IMR-90 (cell line): ENCODE data around the gene PGR. TPM values are rescaled to one million over a fixed set of nuclear protein-coding genes. Genes with fewer than 3 reads are reported as not detected.

Source experiments
- ATAC-seq: fragments of 200-7000 bp; cut with Tn5 transposase; 2 replicates; pipeline ENCODE4 v1.9.1; 2020; ENCODE audit warnings: low read depth, mild to moderate bottlenecking, moderate library complexity
- BruUV-seq: library from RNA; stranded (reverse); fragments of 400-500 nt; replicated peaks from 2 replicates; lab custom pipeline; 2021; lab: Mats Ljungman, UMichigan
- CTCF ChIA-PET: fragments of 300-600 bp; formaldehyde crosslinking; extraction: SDS; loops from one replicate; lab custom pipeline; 2021; ENCODE audit warnings: antibody characterized with exemption; lab: Yijun Ruan, JAX
- POLR2A ChIA-PET: fragments of 300-600 bp; sonication (Branson Sonifier 250); formaldehyde crosslinking; loops from one replicate; lab custom pipeline; 2022; ENCODE audit warnings: antibody characterized with exemption; ENCODE audit not compliant: unreplicated experiment; lab: Charles Lee
- DNase-seq: peaks from one replicate; pipeline ENCODE4 v3.0.0; 2013
- H2AFZ ChIP-seq: replicated peaks from 2 replicates; pipeline ENCODE3; 2013; ENCODE audit warnings: low read length, mild to moderate bottlenecking; ENCODE audit not compliant: poor library complexity
- H2AK5ac ChIP-seq: 2 replicates; pipeline ENCODE4 v1.6.1; 2013; ENCODE audit warnings: low read depth, low read length, inconsistent platforms
- H2AK9ac ChIP-seq: replicated peaks from 2 replicates; pipeline ENCODE3; 2013; ENCODE audit warnings: mild to moderate bottlenecking, low read depth, low read length, moderate library complexity; ENCODE audit not compliant: poor library complexity
- H2BK120ac ChIP-seq: 2 replicates; pipeline ENCODE4 v1.6.1; 2013; ENCODE audit warnings: low read depth, low read length, inconsistent platforms
- H2BK15ac ChIP-seq: 3 replicates; pipeline ENCODE4 v1.6.1; 2013; ENCODE audit warnings: low read depth, low read length, inconsistent platforms
- H2BK20ac ChIP-seq: 2 replicates; pipeline ENCODE4 v1.6.1; 2013; ENCODE audit warnings: low read depth, mild to moderate bottlenecking, inconsistent platforms, low read length, moderate library complexity
- H2BK5ac ChIP-seq: 2 replicates; pipeline ENCODE4 v1.6.1; 2013; ENCODE audit warnings: mild to moderate bottlenecking, low read depth, low read length, inconsistent platforms; ENCODE audit not compliant: poor library complexity, severe bottlenecking
- H3K14ac ChIP-seq: replicated peaks from 2 replicates; pipeline ENCODE4 v1.6.1; 2013; ENCODE audit warnings: low read depth, low read length, inconsistent platforms
- H3K18ac ChIP-seq: 2 replicates; pipeline ENCODE4 v1.6.1; 2013; ENCODE audit warnings: low read depth, low read length, control low read depth
- H3K23ac ChIP-seq: 2 replicates; pipeline ENCODE4 v1.6.1; 2013; ENCODE audit warnings: low read depth, low read length, inconsistent platforms
- H3K27ac ChIP-seq: 2 replicates; pipeline ENCODE4 v1.5.1; 2013; ENCODE audit warnings: mild to moderate bottlenecking, control low read depth, low read length; ENCODE audit not compliant: insufficient read depth
- H3K27me3 ChIP-seq: 2 replicates; pipeline ENCODE4 v1.6.1; 2013; ENCODE audit warnings: low read length; ENCODE audit not compliant: control insufficient read depth, insufficient read depth
- H3K36me3 ChIP-seq: 2 replicates; pipeline ENCODE4 v1.6.1; 2013; ENCODE audit warnings: low read length, mixed read lengths; ENCODE audit not compliant: control insufficient read depth, insufficient read depth
- H3K4ac ChIP-seq: 2 replicates; pipeline ENCODE4 v1.6.1; 2013; ENCODE audit warnings: low read depth, low read length, inconsistent platforms
- H3K4me1 ChIP-seq: 2 replicates; pipeline ENCODE4 v1.6.1; 2013; ENCODE audit warnings: low read length, mixed read lengths; ENCODE audit not compliant: control insufficient read depth, insufficient read depth
- H3K4me2 ChIP-seq: 2 replicates; pipeline ENCODE4 v1.6.1; 2013; ENCODE audit warnings: low read depth, mild to moderate bottlenecking, control low read depth, low read length, moderate library complexity
- H3K4me3 ChIP-seq: 2 replicates; pipeline ENCODE4 v1.5.1; 2013; ENCODE audit warnings: low read depth, mild to moderate bottlenecking, control low read depth, low read length, moderate library complexity; ENCODE audit not compliant: insufficient read depth
- H3K56ac ChIP-seq: 2 replicates; pipeline ENCODE4 v1.6.1; 2013; ENCODE audit warnings: low read length, inconsistent platforms; ENCODE audit not compliant: insufficient read depth; ENCODE audit errors: extremely low read depth
- H3K79me1 ChIP-seq, 2 experiments: 2 replicates each; pipeline ENCODE4 v1.6.1; 2013; ENCODE audit warnings: low read length in 2 of 2, inconsistent platforms in 1 of 2, low read depth in 1 of 2
- H3K9ac ChIP-seq: 2 replicates; pipeline ENCODE4 v1.6.1; 2013; ENCODE audit warnings: low read depth, low read length, control low read depth
- H3K9me1 ChIP-seq: 2 replicates; pipeline ENCODE4 v1.6.1; 2013; ENCODE audit warnings: low read length, inconsistent platforms; ENCODE audit not compliant: insufficient read depth
- H3K9me3 ChIP-seq: 2 replicates; pipeline ENCODE4 v1.6.1; 2013; ENCODE audit warnings: low read length; ENCODE audit not compliant: control insufficient read depth, insufficient read depth
- H4K20me1 ChIP-seq: 2 replicates; pipeline ENCODE4 v1.6.1; 2013; ENCODE audit warnings: low read length, inconsistent platforms; ENCODE audit not compliant: insufficient read depth
- H4K5ac ChIP-seq: 2 replicates; pipeline ENCODE4 v1.6.1; 2013; ENCODE audit warnings: mild to moderate bottlenecking, low read depth, low read length, control low read depth
- H4K8ac ChIP-seq, 2 experiments: 2 replicates each; pipeline ENCODE4 v1.6.1; 2013; ENCODE audit warnings: low read depth in 2 of 2, low read length in 2 of 2, control low read depth in 1 of 2, inconsistent platforms in 1 of 2
- H4K91ac ChIP-seq: 2 replicates; pipeline ENCODE4 v1.6.1; 2013; ENCODE audit warnings: low read depth, low read length, inconsistent platforms; ENCODE audit not compliant: insufficient read depth
- BHLHE40 ChIP-seq: fragments of 150-350 bp; IDR thresholded peaks from 2 replicates; pipeline ENCODE4 v1.6.1; 2016; ENCODE audit warnings: mild to moderate bottlenecking, low read depth, low read length
- MXI1 ChIP-seq: IDR thresholded peaks from 2 replicates; pipeline ENCODE4 v1.6.1; 2012; ENCODE audit warnings: low read depth, mild to moderate bottlenecking, low read length, moderate library complexity, borderline replicate concordance
- NFE2L2 ChIP-seq: fragments of 150-350 bp; IDR thresholded peaks from 2 replicates; pipeline ENCODE4 v1.6.1; 2016; ENCODE audit warnings: low read depth, mild to moderate bottlenecking, low read length
- POLR2A ChIP-seq: IDR thresholded peaks from 2 replicates; pipeline ENCODE4 v1.6.1; 2012; ENCODE audit warnings: mild to moderate bottlenecking, low read depth, low read length
- RAD21 ChIP-seq: IDR thresholded peaks from 2 replicates; pipeline ENCODE4 v1.6.1; 2012; ENCODE audit warnings: low read length, improper control_type of control experiment
- RCOR1 ChIP-seq: IDR thresholded peaks from 2 replicates; pipeline ENCODE4 v1.6.1; 2012; ENCODE audit warnings: mild to moderate bottlenecking, low read length, improper control_type of control experiment; ENCODE audit not compliant: insufficient replicate concordance
- RFX5 ChIP-seq: IDR thresholded peaks from 2 replicates; pipeline ENCODE4 v1.8.0; 2012; ENCODE audit warnings: low read depth, mild to moderate bottlenecking, low read length, moderate library complexity
- dilution Hi-C: fragments of 300-500 bp; cut with HindIII; formaldehyde crosslinking; loops from one replicate; pipeline ENCODE4 v1.14.3; 2018; ENCODE audit warnings: low sequenced_read_pairs; ENCODE audit not compliant: unreplicated experiment
- in situ Hi-C: fragments of 300-500 bp; cut with MboI; formaldehyde crosslinking; loops from 3 replicates; pipeline ENCODE4 v1.14.3; 2019; ENCODE audit warnings: low sequenced_read_pairs, inconsistent platforms, mixed read lengths
- intact Hi-C: fragments of 100-400 bp; cut with micrococcal nuclease; formaldehyde crosslinking; loops from 2 replicates; pipeline ENCODE4 v1.10.0; 2022
- polyA plus RNA-seq, 3 experiments: library from polyadenylated mRNA; depleted of rRNA; stranded (reverse); fragments of >200 nt; gene quantifications; 2 replicates each; pipeline ENCODE4 v1.2.3, GENCODE V29; 2012; ENCODE audit warnings: low replicate concordance in 1 of 3
- total RNA-seq: library from RNA; depleted of rRNA; stranded (reverse); fragments of >200 nt; gene quantifications from 2 replicates; pipeline ENCODE4 v1.2.3, GENCODE V29; 2012
- TF ChIP-seq, protein P1 (sequence below): fragments of 150-350 bp; IDR thresholded peaks from 2 replicates; pipeline ENCODE4 v1.6.1; 2017; ENCODE audit warnings: mild to moderate bottlenecking, antibody characterized with exemption, low read length, low read depth
- TF ChIP-seq, protein P2 (sequence below): conservative IDR thresholded peaks from 2 replicates; pipeline ENCODE4 v1.5.1; 2012; ENCODE audit warnings: mild to moderate bottlenecking, low read depth, low read length, improper control_type of control experiment

Gene PGR
- total and polyA plus RNA-seq, 2 of the 4 experiments (the other 2 are of a cell fraction), result under 0.01 TPM; not detected in 1

- no peak for ATAC-seq
- Histone ChIP-seq H4K5ac (no peak overlapping the region), H3K23ac (no peak overlapping the region), H3K4ac (no peak overlapping the region), H2BK20ac (no peak overlapping the region), H2BK15ac (no peak overlapping the region), H3K79me1 (no peaks in the 10 kb centered on the region), H3K56ac (no peak overlapping the region), H3K9me1 (no peaks in the 10 kb centered on the region), H4K20me1 (no peaks in the 10 kb centered on the region), H3K18ac (no peak overlapping the region), H3K9ac (no peak overlapping the region), H3K27me3 (no peaks in the 10 kb centered on the region), H2AK5ac (no peak overlapping the region), H3K4me2 (no peak overlapping the region), H3K36me3 (no peaks in the 10 kb centered on the region), H3K4me1 (no peaks in the 10 kb centered on the region), H2AFZ (no peak overlapping the region), H3K9me3 (no peaks in the 10 kb centered on the region), H3K4me3 (no peak overlapping the region), H4K91ac (no peak overlapping the region), H4K8ac (no peak overlapping the region), H2BK120ac (no peak overlapping the region), H2AK9ac (no peak overlapping the region), H2BK5ac (no peak overlapping the region), H3K14ac (no peak overlapping the region), H3K27ac (no peak overlapping the region)
- no TSS peak for BruUV-seq
- ChIA-PET POLR2A (no interaction called here), CTCF (no interaction called here)
- TF ChIP-seq RAD21 (no peak), MXI1 (no peak), RFX5 (no peak), NFE2L2 (no peak), POLR2A (no peak), RCOR1 (no peak), BHLHE40 (no peak)
- TF ChIP-seq, protein P1, sequence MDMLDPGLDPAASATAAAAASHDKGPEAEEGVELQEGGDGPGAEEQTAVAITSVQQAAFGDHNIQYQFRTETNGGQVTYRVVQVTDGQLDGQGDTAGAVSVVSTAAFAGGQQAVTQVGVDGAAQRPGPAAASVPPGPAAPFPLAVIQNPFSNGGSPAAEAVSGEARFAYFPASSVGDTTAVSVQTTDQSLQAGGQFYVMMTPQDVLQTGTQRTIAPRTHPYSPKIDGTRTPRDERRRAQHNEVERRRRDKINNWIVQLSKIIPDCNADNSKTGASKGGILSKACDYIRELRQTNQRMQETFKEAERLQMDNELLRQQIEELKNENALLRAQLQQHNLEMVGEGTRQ, result no peak
- TF ChIP-seq, protein P2, sequence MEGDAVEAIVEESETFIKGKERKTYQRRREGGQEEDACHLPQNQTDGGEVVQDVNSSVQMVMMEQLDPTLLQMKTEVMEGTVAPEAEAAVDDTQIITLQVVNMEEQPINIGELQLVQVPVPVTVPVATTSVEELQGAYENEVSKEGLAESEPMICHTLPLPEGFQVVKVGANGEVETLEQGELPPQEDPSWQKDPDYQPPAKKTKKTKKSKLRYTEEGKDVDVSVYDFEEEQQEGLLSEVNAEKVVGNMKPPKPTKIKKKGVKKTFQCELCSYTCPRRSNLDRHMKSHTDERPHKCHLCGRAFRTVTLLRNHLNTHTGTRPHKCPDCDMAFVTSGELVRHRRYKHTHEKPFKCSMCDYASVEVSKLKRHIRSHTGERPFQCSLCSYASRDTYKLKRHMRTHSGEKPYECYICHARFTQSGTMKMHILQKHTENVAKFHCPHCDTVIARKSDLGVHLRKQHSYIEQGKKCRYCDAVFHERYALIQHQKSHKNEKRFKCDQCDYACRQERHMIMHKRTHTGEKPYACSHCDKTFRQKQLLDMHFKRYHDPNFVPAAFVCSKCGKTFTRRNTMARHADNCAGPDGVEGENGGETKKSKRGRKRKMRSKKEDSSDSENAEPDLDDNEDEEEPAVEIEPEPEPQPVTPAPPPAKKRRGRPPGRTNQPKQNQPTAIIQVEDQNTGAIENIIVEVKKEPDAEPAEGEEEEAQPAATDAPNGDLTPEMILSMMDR, result no peak
- dilution Hi-C loops, result no loop called here
- no peak for DNase-seq
- in situ Hi-C loops, result no loop called here
- intact Hi-C loops, result no loop called here
Observed at GRCh38 chr11:101014600-101015285, 114.9 kb downstream of the PGR start.
